Prostate gland (tissue), 2 donors: ENCODE data around the gene MN1.

ENCODE experiments used
- CTCF ChIP-seq, 4 experiments: fragments of 200-600 bp in 2 of 4; fragments of 450-650 bp in 2 of 4; sonication (generic) in 2 of 4; IDR thresholded peaks; 1 replicate in 3 of 4; 2 replicates in 1 of 4; pipeline ENCODE4 v1.5.1; 2016 to 2019; ENCODE audit warnings: antibody characterized with exemption in 4 of 4, mild to moderate bottlenecking in 2 of 4, moderate library complexity in 2 of 4
- POLR2A ChIP-seq: fragments of 450-650 bp; IDR thresholded peaks from one replicate; pipeline ENCODE4 v1.6.1; 2016; ENCODE audit warnings: antibody characterized with exemption, mild to moderate bottlenecking
- POLR2AphosphoS5 ChIP-seq: sonication (generic); formaldehyde crosslinking; IDR thresholded peaks from one replicate; pipeline ENCODE4 v1.6.1; 2017; ENCODE audit warnings: antibody characterized with exemption

- TF ChIP-seq CTCF (IDR thresholded peaks at IDR 0.05) (no peak), POLR2A (no peak), POLR2AphosphoS5 (no peak)
These were observed 56.4 kb downstream of the MN1 start for GRCh38 chr22:27745154-27745553.
